Measurements from ENCODE around the gene PLEKHG2.

Gene PLEKHG2

DNA sequence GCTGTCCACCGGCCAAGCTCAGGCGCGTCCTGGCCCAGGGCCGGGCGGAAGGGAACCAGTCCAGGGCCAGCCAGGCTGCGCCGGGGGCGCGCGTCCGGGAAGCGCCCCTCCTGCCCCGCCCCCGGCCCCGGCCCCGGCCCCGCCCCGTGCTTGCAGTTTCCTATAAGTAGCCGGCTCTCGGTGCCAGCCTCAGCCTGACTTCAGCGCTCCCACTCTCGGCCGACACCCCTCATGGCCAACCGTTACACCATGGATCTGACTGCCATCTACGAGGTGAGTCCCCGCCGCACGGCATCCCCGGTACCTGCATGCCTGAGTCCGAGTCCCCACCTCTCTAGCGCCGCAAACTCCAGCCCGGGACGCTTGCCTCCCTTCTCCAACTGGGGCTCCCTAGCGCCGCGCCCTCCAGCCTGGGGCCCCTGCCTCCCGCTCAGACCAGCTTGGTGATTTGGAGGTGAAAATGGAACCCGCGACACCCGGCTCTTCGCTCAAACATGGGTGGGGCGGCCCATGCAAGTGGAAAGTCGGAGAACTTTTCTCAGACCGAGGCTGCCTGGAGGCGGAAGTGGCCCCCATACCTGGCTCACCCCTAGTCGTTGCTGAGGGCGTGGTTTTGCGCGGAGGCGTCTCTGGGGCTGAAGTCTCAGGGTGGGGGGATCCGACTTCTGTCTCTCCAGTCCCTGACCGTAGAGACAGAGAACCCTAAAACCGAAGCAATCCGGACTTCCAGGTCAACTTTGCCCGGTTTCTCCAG is 5.6 kb upstream of the PLEKHG2 start, which contains the start of gene ZFP36:
Gene ZFP36, plus strand, starts transcription at position 192 of the 754 bp plus-strand sequence. Its CDS starts 58 bp downstream, at position 250.
- no peak for DNase-seq

DNA sequence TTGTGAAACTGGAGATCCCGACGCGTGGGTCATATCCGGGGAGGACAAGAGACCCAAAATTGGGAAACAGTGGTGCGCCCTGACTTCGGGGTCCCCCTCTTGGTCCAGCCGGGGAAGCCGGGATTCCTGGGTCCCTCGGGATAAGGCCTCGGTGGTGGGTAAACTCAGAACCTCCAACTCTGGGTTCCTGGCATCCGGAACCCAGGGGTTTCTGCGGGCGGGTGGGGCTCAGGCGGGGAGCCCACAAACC is 5.1 kb upstream of the PLEKHG2 start:
- DNase-seq, result no peak

DNA sequence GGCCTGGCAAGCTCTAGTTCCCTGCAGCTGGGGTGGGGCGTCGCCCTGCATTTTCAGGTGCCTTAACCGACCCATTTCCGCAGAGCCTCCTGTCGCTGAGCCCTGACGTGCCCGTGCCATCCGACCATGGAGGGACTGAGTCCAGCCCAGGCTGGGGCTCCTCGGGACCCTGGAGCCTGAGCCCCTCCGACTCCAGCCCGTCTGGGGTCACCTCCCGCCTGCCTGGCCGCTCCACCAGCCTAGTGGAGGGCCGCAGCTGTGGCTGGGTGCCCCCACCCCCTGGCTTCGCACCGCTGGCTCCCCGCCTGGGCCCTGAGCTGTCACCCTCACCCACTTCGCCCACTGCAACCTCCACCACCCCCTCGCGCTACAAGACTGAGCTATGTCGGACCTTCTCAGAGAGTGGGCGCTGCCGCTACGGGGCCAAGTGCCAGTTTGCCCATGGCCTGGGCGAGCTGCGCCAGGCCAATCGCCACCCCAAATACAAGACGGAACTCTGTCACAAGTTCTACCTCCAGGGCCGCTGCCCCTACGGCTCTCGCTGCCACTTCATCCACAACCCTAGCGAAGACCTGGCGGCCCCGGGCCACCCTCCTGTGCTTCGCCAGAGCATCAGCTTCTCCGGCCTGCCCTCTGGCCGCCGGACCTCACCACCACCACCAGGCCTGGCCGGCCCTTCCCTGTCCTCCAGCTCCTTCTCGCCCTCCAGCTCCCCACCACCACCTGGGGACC is 4.6 kb upstream of the PLEKHG2 start:
- DNase-seq, result no peak

DNA sequence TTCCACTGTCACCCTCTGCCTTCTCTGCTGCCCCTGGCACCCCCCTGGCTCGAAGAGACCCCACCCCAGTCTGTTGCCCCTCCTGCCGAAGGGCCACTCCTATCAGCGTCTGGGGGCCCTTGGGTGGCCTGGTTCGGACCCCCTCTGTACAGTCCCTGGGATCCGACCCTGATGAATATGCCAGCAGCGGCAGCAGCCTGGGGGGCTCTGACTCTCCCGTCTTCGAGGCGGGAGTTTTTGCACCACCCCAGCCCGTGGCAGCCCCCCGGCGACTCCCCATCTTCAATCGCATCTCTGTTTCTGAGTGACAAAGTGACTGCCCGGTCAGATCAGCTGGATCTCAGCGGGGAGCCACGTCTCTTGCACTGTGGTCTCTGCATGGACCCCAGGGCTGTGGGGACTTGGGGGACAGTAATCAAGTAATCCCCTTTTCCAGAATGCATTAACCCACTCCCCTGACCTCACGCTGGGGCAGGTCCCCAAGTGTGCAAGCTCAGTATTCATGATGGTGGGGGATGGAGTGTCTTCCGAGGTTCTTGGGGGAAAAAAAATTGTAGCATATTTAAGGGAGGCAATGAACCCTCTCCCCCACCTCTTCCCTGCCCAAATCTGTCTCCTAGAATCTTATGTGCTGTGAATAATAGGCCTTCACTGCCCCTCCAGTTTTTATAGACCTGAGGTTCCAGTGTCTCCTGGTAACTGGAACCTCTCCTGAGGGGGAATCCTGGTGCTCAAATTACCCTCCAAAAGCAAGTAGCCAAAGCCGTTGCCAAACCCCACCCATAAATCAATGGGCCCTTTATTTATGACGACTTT is 3.9 kb upstream of the PLEKHG2 start:
- no peak for DNase-seq

DNA sequence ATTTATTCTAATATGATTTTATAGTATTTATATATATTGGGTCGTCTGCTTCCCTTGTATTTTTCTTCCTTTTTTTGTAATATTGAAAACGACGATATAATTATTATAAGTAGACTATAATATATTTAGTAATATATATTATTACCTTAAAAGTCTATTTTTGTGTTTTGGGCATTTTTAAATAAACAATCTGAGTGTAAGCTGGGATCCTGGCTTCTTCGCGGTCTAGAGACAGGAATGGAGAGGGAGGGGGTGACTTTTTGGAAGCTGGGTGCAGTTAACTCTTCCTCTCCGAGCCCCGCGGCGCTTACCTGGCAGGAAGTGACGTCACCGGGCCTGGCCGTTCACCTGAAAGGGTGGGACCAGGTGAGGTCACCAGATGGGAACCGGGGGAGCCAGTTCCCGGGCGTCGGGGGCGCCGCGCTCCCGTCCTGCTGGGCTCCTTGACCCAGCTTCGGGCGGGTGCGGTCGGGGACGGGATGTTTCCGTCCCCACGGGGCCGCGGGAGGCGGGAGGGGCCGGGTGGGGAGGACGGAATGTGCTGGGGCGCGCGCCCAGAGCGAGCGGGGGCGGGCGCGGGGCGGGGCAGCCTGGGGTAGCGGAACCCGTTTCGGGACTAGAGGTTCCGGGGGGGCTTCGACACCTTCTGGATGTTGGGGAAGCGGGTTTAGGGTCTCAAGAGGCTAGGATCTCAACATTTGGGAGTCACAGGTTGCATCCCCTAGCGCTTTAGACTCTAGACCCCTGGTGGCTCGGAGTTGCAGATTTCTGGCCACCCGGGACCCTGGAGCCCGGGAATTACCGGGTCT is 3.1 kb upstream of the PLEKHG2 start:
- DNase-seq, result peak; percentile 35

DNA sequence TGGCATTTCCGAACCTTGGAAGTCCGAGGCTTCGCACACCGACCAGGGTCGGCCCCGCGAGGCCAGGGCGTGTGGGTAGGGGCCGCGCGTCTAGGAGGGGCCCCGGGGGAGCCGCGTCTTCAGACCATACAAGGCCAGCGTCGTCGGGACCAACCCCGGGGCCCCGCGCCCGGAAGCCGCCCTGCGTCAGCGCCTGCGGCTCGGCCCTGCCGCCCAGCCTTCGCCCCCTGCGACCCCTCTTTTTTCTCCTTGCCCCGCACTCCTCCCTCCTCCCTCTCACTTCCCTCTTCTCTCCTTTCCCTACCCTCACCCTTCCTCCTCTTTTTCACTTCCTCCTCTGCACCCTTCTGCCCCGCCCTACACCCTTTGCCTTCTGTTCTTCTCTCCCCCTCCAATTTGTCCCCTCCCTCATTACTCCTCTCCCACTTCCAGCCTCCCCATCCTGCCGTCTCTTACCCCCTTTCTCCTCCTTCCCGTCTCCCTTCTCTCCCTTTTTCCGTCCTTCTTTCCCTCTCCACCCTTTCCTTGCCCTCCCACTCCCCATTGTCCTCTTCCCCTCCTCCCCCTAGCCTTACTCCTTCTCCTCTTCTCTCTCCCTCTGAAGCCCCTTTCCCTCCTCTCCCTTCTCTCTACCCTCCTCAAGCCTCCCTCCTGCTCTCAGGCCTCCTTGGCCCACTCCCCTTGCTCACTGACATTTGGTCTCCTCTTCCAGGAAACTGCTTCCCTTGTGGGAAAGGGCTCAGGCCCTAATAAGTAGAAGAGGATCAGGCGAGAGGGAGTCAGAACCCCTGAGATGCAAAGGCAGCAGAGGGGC is 2.2 kb upstream of the PLEKHG2 start:
- DNase-seq, result no peak

DNA sequence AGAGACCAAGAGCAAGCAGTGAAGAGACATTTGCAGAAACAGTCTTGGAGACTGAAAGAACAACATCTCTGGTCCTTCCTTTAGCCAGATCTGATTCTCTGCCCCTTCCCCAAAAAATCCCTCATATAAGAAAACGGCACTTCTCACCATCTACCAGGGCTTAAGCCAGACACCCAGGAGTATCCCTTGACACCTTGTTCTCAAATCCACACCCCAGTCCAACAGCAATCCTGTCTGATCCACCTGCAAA is 1.7 kb upstream of the PLEKHG2 start:
- no peak for DNase-seq

DNA sequence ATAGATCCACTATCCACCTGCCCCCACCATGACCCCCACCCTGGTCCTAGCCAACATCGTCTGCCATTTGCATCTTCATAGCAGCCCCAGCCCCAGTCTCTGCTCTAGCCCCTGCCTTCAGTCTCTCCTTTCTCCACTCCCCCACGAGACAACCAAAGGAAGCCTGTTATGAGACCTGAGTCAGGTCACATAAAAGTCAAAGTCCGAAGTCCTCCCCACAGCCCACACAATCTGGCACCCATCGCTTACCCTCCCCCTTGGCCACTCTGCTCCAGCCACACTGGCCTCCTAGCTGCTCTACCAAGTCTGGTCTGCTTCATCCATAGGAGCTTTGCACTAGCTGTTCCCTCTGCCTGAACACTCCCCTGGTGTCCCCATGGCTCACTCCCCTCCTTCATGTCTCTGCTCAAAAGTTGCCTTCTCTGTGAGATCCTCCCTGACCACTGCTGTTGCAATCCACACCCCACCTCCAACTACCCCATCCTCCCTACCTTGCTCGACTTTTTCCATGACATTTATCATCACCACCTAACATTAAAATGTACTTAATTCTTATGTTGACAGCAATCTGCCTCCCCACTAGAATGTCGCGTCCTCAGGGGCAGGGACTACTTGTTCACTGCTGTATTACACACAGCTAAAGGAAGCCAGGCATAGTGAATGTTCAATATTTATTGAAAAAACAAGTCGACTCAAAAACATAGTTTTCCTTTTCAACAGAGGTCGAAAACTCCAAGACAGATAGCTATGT is 1.2 kb upstream of the PLEKHG2 start:
- no peak for DNase-seq

DNA sequence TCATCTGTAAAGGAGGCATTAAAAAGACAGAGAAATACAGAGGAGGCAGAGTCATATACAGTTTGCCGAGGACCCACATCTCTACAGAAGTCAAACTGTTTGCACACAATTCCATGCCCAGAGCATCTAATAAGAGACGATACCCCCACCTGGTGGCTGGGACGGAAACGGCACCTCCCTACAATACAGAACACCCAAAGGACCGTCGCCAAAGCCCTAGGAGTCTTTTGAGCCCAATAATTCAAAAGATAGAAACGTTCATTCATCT is 703 bp upstream of the PLEKHG2 start:
- peak; percentile 81 for DNase-seq

DNA sequence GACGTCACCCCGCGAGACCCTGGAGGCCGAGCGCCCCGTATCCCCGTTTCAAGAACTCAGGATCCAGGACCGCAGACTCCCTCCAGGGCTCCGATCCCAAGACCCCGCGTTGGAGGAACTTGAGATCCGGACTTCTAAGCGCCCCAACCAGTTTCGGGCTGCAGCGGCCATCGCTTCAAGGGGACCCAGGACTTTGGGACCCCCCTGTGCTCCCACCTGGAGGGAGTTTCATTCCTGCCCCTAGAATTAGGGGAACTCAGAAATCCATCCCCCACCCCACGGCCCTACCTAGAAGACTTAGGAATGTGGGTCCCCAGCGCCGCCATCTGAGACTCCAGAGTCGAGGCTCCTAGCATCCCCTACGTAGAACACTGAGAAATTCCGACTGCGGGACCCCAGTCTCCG is 400 bp downstream of the PLEKHG2 start:
- DNase-seq, result no peak

DNA sequence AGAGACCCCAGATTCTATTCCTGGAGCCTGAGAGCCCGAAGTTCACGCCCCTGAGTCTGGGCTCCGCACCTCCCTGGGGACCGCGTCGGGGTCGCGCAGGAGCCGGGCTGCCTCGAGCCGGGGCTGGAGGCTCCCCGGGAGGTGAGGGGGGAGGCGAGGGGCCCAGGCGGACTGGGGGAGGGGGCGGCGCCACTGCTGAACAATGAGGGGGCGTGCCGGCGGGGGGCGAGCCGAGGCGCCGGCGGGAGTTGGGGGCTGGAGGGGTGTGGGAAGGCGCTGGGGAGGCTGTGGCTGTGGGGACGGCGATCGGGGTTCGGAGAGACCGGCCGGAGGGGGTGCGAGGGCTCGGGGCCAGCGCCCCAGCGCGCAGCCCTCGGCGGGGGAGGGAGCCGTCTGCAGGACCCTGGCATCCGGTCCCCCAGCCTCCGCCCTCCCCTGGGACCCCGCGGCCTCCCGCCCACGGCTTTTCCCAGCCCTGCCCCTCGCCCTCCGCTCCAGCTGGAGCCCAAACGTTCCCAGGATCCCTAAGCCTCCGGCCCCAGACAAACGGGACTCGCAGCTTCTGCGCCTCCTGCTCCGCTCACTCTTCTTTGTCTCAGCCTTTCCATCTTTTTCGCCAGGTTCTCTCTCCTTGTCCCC is 922 bp downstream of the PLEKHG2 start:
- DNase-seq, result no peak

DNA sequence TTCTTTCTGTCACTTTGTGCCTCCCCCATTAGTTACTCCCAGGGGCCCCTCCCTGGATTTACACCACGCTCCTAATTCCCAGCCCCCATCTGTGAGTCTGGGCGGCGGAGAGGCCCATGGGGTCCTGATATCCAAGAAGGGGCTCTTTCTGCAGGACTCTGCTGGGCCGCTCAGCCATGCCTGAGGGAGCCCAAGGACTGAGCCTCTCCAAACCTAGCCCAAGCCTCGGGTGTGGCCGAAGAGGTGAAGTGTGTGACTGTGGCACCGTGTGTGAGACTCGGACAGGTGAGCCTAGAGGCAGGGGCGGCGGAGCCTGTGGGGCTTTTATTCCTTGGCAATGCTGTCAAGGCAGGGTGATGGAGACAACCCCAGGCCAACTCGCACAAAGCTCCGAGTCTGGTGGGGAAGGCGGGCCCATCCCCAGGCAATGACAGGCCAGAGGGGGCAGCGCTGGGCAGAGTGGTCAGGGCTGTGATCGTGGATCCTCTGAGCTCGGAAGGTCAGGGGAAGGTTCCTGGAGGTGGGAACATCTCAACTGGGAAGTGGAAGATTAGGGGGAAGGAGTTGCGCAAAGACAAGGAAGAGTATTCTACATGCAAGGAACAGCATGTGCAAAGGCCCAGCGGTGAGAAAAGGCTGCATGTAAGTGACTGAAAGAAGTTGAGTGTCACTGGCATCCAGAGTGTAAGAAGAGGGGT is 1.6 kb downstream of the PLEKHG2 start:
- DNase-seq, result no peak

DNA sequence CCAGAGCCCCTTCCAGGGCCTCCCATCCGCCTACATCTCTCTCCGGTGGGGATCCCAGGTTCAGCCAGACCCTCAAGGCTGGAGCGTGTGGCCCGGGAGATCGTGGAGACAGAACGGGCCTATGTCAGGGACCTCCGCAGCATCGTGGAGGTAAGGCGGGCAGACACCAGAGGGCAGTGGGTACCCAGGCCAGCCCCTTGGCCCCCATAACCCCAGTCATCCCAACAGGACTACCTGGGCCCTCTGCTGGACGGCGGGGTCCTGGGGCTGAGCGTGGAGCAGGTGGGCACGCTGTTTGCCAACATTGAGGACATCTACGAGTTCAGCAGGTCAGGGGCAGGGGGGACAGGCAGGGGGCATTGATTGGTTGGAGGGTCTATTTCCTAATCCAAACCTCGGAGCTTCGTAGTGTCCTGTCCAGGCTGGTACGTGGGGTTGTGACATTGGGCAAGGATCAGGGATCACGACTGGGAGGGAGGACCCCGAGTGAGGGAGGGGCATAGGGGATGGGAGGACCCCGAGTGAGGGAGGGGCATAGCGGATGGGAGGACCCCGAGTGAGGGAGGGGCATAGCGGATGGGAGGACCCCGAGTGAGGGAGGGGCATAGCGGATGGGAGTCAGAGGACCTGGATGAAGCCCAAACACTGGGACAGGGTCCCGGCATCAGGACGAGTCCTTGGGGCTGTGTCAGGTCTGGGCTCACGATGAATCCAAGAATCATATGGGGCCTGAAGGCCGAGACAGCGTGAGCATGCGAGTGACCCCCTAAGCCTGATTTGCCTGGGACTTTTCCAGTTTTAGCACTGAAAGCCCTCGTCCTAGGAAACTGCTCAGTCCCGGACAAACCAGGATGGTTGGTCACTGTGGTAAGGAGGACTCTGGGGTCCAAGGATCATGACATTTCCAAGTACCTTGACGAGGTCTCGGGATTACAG is 2.9 kb downstream of the PLEKHG2 start:
- no peak for DNase-seq

DNA sequence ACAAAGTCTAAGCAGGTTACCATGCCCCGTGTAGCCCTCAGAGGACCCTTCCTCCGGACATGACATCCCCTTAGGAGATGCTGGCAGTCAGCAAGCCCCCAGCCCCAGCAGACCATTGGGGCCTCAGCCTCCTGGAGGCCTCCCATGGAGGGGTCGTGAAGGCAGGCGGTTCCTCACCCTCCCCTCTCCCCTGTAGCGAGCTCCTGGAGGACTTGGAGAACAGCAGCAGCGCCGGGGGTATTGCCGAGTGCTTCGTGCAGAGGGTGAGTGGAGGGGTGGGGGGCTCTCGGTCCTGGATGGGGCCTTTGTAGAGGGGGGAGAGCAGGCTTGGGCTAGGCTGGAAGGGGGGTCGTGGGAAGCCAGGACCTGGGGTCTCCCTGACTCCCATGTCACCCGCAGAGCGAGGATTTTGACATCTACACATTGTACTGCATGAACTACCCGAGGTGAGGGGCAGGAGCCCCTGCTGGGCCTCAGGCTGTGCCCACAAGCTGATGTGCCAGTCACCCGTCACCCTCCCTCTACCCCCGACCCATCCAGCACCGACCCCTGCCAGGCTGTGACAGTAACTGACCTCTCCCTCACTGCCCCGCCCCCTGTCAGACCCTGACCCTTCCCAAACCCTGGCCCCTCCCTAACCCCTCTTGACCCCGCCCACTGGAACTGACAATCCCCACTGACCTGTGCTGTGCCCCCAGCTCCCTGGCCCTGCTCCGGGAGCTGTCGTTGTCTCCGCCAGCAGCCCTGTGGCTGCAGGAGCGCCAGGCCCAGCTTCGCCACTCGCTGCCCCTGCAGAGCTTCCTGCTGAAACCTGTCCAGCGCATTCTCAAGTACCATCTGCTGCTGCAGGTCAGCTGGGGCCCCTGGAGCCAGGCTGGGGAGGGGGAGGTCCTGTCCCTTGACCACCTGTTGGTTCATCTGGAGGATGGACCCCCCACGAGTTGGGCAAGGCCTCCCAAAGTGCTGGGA is 4.0 kb downstream of the PLEKHG2 start:
- no peak for DNase-seq

DNA sequence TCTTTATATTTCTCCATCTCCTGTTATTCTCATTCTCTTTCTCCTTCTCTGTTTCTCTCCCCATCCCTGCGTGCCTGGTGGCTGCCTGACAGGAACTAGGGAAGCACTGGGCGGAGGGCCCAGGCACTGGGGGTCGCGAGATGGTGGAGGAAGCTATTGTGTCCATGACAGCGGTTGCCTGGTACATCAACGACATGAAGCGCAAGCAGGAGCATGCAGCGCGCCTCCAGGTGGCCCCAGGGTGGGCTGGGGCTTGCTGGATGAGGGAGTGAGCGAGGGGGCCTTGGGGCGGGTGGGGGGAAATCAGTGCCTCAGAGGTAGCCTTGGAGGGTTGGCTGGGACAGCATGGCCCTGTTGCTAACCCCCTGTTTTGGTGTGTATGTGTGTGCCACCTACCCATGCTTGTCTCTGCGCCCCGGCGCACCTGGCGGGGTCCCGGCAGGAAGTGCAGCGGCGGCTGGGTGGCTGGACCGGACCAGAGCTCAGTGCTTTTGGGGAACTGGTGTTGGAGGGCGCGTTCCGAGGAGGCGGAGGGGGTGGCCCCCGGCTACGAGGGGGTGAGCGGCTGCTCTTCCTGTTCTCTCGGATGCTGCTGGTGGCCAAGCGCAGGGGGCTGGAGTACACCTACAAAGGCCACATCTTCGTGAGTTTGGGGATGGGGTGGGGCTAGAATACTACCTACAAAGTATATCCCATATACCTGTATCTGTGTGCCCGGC is 5.2 kb downstream of the PLEKHG2 start:
- DNase-seq, result no peak

DNA sequence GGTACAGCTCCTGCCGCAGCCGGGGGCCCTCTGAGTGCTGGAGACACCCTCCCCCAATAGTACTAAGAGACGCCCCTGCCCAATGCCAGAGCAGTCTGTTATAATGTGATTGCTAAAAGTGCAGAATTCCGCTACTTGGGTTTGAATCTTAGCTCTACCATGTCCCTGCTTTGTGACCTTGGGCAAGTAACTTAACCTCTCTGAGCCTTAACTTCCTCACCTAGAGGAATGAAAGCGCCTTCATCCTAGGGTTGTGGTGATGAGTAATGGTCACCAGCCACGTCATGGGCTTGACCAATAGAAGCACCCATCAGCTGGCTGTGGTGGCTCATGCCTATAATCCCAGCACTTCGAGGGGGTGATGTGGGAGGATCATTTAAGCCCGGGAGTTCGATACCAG is 6.5 kb downstream of the PLEKHG2 start:
- no peak for DNase-seq

DNA sequence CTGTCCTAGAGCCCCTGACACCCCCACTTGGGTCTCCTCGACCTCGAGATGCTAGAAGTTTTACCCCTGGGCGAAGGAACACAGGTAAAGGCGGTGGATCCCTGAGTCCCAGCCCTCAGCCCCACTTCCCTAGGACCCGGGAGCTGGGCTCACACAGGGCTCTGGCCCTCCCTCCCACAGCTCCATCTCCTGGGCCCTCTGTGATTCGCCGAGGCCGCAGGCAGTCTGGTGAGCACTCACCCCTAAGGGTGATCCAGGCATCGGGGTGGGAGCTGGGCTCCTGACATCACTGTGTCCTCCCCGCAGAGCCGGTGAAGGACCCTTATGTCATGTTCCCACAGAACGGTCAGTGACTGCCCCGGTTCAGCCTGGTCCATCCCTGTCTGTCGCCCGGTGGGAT is 8.3 kb downstream of the PLEKHG2 start:
- no peak for DNase-seq

DNA sequence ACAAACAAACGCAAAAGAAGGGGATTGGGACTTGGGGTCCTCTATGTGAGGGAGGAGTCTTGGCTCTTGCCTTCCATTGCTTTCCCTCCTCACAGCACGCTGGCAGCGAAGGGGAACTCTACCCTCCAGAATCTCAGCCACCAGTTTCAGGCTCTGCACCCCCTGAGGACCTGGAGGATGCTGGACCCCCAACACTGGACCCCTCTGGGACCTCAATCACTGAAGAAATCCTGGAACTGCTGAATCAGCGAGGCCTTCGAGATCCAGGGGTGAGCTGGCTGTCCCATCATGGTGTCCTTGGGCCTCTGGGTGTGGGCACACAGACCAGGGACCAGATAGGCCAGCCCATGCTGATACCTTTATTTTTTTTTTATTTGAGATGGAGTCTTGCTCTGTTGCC is 9.6 kb downstream of the PLEKHG2 start:
- no peak for DNase-seq
